MCF 10A (cell line): ENCODE measurements around the gene HTRA3. TPM values are rescaled to one million over a fixed set of nuclear protein-coding genes. Genes with fewer than 3 reads are reported as not detected.
"Not testable (repeated sequence)": the region's sequence is repeated elsewhere in the genome, so short reads cannot be mapped to it uniquely, and the experiment has no call there.

ENCODE experiments used
- BruUV-seq: library from RNA; stranded (reverse); fragments of 400-500 nt; replicated peaks from 2 replicates; lab custom pipeline; 2021; lab: Mats Ljungman, UMichigan
- CTCF ChIA-PET: fragments of 300-600 bp; sonication (Branson Sonifier 250); formaldehyde crosslinking; extraction: SDS; loops from one replicate; lab custom pipeline; 2021; ENCODE audit warnings: antibody characterized with exemption, inconsistent platforms; lab: Yijun Ruan, JAX
- POLR2A ChIA-PET: fragments of 300-600, 350-650 bp; sonication (Branson Sonifier 250); formaldehyde crosslinking; extraction: SDS; loops from one replicate; lab custom pipeline; 2020; ENCODE audit warnings: antibody characterized with exemption, inconsistent platforms; lab: Yijun Ruan, JAX
- DNase-seq: peaks from one replicate; pipeline ENCODE4 v3.0.0-alpha.2; 2018; ENCODE audit not compliant: unreplicated experiment
- H3K27ac Mint-ChIP-seq: one replicate; pipeline ENCODE4 v1.8.0; 2022; ENCODE audit warnings: mild to moderate bottlenecking, low read depth, mixed read lengths; ENCODE audit not compliant: unreplicated experiment
- H3K27me3 Mint-ChIP-seq: one replicate; pipeline ENCODE4 v1.8.0; 2022; ENCODE audit warnings: mixed read lengths; ENCODE audit not compliant: insufficient read depth, unreplicated experiment
- H3K36me3 Mint-ChIP-seq: one replicate; pipeline ENCODE4 v1.8.0; 2022; ENCODE audit warnings: mild to moderate bottlenecking, moderate library complexity, mixed read lengths; ENCODE audit not compliant: insufficient read depth, unreplicated experiment
- H3K4me1 Mint-ChIP-seq: one replicate; pipeline ENCODE4 v1.8.0; 2022; ENCODE audit warnings: mixed read lengths; ENCODE audit not compliant: insufficient read depth, unreplicated experiment
- H3K4me3 Mint-ChIP-seq: one replicate; pipeline ENCODE4 v1.8.0; 2022; ENCODE audit warnings: mild to moderate bottlenecking, moderate library complexity, mixed read lengths; ENCODE audit not compliant: unreplicated experiment
- H3K9me3 Mint-ChIP-seq: one replicate; pipeline ENCODE4 v1.8.0; 2022; ENCODE audit warnings: mixed read lengths; ENCODE audit not compliant: unreplicated experiment
- intact Hi-C: fragments of 100-400 bp; cut with micrococcal nuclease; formaldehyde crosslinking; loops from 2 replicates; pipeline ENCODE4 v1.14.1; 2022
- total RNA-seq: library from RNA; stranded (reverse); gene quantifications from 2 replicates; pipeline ENCODE4 v1.2.3, GENCODE V29; 2022
- TF ChIP-seq, protein P1 (sequence below): fragments of 200-600 bp; IDR thresholded peaks from one replicate; pipeline ENCODE4 v1.8.0; 2022; ENCODE audit warnings: antibody characterized with exemption, mild to moderate bottlenecking; ENCODE audit not compliant: unreplicated experiment

Gene HTRA3
- total RNA-seq, 1 experiment from 2014 or later: not detected

DNA sequence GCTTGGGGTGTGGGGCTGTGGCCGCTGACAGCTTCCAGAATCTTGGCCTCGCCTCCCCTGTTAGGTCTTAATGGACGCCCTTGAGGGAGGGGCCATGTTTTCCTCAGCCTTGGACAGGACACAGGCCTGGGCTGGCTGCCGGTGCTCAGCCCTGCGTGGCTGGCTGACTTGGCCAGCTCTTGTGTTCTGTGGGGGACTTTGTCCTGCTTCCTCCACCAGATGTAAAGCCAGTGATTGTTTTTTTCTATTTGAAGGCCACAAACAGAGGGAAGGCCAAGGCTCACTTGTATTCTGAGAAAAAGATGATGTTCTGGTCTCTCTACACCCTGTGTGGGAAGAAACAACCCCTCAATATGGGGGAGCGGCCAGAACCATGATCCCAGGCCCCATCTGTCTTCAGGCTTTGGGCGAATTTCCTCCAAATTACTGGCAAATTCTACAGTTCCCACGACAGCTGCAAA is 71.3 kb downstream of the HTRA3 start:
- no peaks in the 10 kb centered on the region for H3K36me3 Mint-ChIP-seq
- TF ChIP-seq, protein P1, sequence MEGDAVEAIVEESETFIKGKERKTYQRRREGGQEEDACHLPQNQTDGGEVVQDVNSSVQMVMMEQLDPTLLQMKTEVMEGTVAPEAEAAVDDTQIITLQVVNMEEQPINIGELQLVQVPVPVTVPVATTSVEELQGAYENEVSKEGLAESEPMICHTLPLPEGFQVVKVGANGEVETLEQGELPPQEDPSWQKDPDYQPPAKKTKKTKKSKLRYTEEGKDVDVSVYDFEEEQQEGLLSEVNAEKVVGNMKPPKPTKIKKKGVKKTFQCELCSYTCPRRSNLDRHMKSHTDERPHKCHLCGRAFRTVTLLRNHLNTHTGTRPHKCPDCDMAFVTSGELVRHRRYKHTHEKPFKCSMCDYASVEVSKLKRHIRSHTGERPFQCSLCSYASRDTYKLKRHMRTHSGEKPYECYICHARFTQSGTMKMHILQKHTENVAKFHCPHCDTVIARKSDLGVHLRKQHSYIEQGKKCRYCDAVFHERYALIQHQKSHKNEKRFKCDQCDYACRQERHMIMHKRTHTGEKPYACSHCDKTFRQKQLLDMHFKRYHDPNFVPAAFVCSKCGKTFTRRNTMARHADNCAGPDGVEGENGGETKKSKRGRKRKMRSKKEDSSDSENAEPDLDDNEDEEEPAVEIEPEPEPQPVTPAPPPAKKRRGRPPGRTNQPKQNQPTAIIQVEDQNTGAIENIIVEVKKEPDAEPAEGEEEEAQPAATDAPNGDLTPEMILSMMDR: no peak
- POLR2A ChIA-PET: no interaction called here
- no TSS peak for BruUV-seq
- no peak overlapping the region for H3K27ac Mint-ChIP-seq
- H3K4me3 Mint-ChIP-seq: no peak overlapping the region
- intact Hi-C loops: no loop called here
- peaks cover 12% of the 10 kb centered on the region for H3K9me3 Mint-ChIP-seq
- no peak for DNase-seq
- H3K27me3 Mint-ChIP-seq: no peaks in the 10 kb centered on the region
- CTCF ChIA-PET: no interaction called here
- H3K4me1 Mint-ChIP-seq: peaks cover 10% of the 10 kb centered on the region

DNA sequence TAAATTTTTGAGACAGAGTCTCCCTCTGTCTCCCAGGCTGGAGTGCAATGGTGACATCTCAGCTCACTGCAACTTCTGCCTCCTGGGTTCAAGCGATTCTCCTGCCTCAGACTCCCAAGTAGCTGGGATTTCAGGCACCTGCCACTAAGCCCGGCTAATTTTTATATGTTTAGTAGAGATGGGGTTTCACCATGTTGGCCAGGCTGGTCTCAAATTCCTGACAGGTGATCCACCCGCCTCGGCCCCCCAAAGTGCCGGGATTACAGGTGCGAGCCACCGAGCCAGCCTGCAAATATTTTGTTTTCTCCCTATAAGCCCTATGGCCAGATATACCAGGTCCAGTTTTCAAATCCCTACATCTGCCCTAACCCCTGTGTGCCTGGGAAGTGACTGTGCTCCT is 71.7 kb downstream of the HTRA3 start:
- BruUV-seq, H3K27me3 Mint-ChIP-seq, DNase-seq, POLR2A ChIA-PET, H3K4me3 Mint-ChIP-seq, H3K27ac Mint-ChIP-seq, CTCF ChIA-PET, H3K36me3 Mint-ChIP-seq, H3K4me1 Mint-ChIP-seq, intact Hi-C loops: not testable (repeated sequence)
- peaks cover 12% of the 10 kb centered on the region for H3K9me3 Mint-ChIP-seq

DNA sequence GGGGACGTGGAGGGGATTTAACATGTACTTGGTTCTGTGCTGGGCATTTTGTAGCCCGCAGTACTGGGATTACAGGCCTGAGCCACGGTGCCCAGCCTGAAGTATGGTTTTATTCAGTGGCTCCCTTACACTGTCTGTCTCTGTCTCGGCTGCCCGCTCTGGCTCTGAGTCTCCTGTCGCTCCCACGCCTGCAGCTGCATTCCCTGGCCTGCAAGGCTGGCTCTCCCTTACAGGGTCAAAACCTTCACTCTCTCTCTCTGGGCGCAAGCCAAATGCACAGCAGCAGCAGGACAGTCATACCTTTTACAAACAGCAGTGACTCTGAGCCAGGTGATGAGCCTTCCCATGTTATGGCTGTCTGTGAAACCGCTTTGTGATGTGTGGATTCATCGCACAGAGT is 72.1 kb downstream of the HTRA3 start:
- DNase-seq: no peak
- Mint-ChIP-seq H3K27me3 (no peaks in the 10 kb centered on the region), H3K27ac (no peak overlapping the region), H3K4me1 (peaks cover 4% of the 10 kb centered on the region), H3K4me3 (no peak overlapping the region), H3K36me3 (no peaks in the 10 kb centered on the region), H3K9me3 (peaks cover 12% of the 10 kb centered on the region)
- POLR2A ChIA-PET: no interaction called here
- CTCF ChIA-PET: no interaction called here
- BruUV-seq: no TSS peak
- intact Hi-C loops: no loop called here
- TF ChIP-seq, protein P1: no peak

DNA sequence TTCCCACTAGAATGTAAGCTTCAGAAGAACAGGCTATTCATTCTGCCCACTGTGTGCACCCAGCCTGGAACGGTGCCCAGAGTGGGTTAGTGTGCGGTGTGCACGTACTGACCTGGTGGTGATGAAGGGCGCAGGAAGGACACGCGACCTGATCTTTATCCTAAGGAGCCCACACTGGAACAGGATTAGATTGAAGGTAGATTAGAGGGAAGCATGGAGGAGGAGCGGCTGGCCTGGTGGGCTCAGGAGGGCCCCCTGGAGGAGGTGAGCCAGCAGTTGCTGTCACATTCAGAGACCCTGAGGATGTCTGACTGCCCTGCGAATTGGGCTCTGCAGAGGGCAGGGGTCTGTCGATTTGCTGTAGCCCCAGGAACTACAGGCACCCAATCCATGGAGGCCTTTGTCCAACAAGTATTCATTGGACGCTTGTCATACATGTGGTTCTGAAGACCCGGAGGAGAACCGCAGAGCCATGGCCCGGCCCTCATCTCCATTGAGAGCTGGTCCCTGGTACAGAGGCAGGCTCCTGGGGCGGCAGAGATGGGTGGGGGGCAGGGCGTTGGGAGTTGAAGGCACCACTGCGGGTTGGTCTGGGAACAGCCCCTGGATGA is 73.2 kb downstream of the HTRA3 start:
- intact Hi-C loops: no loop called here
- BruUV-seq: no TSS peak
- H3K9me3 Mint-ChIP-seq: peaks cover 12% of the 10 kb centered on the region
- no peaks in the 10 kb centered on the region for H3K27me3 Mint-ChIP-seq
- no peak for DNase-seq
- no peaks in the 10 kb centered on the region for H3K4me1 Mint-ChIP-seq
- TF ChIP-seq, protein P1: no peak
- CTCF ChIA-PET: no interaction called here
- no peak overlapping the region for H3K27ac Mint-ChIP-seq
- POLR2A ChIA-PET: no interaction called here
- no peaks in the 10 kb centered on the region for H3K36me3 Mint-ChIP-seq
- H3K4me3 Mint-ChIP-seq: no peak overlapping the region
